ENCODE data around the gene SLC25A12.

The SLC25A12 gene

DNA sequence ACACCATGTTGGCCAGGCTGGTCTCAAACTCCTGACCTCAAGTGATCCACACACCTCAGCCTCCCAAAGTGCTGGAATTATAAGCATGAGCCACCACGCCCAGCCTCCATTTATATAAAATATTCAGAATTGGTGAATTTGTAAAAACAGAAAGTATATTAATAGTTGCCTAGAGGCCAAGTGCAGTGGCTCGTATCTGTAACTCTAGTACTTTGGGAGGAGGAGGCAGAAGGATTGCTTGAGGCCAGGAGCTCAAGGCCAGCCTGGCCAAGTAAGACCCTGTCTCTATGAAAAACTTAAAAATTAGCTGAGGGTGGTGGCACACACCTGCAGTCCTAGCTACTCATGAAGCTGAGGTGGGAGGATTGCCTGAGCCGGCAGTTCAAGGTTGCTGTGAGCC is 89.6 kb downstream of the SLC25A12 start:
- no peaks in the 10 kb centered on the region for H3K4me1 ChIP-seq (ENCODE audit: control insufficient read depth, insufficient read depth, low read length)
- H3K4me3 ChIP-seq (ENCODE audit: low read length), result no peak overlapping the region
- H3K27me3 ChIP-seq (ENCODE audit: control insufficient read depth, insufficient read depth, low read length), result no peaks in the 10 kb centered on the region
- no peak overlapping the region for H3K4me2 ChIP-seq (ENCODE audit: low read length)
- no peaks in the 10 kb centered on the region for H3K9me3 ChIP-seq (replicated peaks; ENCODE audit: low read length)
- no peak overlapping the region for H3K9ac ChIP-seq (ENCODE audit: low read depth, low read length)
- H3K36me3 ChIP-seq (ENCODE audit: insufficient read depth, low read length), result peaks cover 3% of the 10 kb centered on the region

- no peak overlapping the region for H3K4me2 ChIP-seq (ENCODE audit: low read length)
- H3K9me3 ChIP-seq (replicated peaks; ENCODE audit: low read length), result no peaks in the 10 kb centered on the region
- no peak overlapping the region for H3K9ac ChIP-seq (ENCODE audit: low read depth, low read length)
- peaks cover 3% of the 10 kb centered on the region for H3K36me3 ChIP-seq (ENCODE audit: insufficient read depth, low read length)
- no peak overlapping the region for H3K4me3 ChIP-seq (ENCODE audit: low read length)
- peaks cover 4% of the 10 kb centered on the region for H3K4me1 ChIP-seq (ENCODE audit: control insufficient read depth, insufficient read depth, low read length)
- H3K27me3 ChIP-seq (ENCODE audit: control insufficient read depth, insufficient read depth, low read length), result no peaks in the 10 kb centered on the region
Observed at GRCh38 chr2:171803757-171804156, 90.3 kb downstream of the SLC25A12 start.

DNA sequence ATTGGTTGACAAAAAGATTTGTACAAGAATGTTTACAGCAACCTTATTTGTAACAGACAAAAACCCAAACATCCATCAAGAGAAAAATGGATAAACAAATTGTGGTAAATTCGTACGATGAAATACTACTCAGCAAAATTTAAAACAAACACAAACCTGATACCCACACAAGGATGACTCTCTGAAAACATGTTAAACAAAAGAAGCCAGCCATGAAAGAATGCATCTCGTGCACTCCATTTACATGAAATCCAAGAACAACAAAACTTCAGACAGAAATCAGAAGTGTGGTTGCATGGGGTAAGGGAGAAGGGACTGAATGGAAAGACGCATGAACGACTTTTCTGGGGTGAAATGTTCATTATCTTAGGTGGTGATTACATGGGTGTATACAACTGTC is 93.4 kb downstream of the SLC25A12 start:
- Histone ChIP-seq H3K4me2 (ENCODE audit: low read length) (no peak overlapping the region), H3K4me3 (ENCODE audit: low read length) (no peak overlapping the region), H3K36me3 (ENCODE audit: insufficient read depth, low read length) (no peaks in the 10 kb centered on the region), H3K9me3 (replicated peaks; ENCODE audit: low read length) (no peaks in the 10 kb centered on the region), H3K27me3 (ENCODE audit: control insufficient read depth, insufficient read depth, low read length) (no peaks in the 10 kb centered on the region), H3K9ac (ENCODE audit: low read depth, low read length) (no peak overlapping the region), H3K4me1 (ENCODE audit: control insufficient read depth, insufficient read depth, low read length) (peaks cover 16% of the 10 kb centered on the region)

GRCh38 chr2:171798156-171798820 is 95.8 kb downstream of the SLC25A12 start:
- Histone ChIP-seq H3K27me3 (ENCODE audit: control insufficient read depth, insufficient read depth, low read length) (no peaks in the 10 kb centered on the region), H3K9me3 (replicated peaks; ENCODE audit: low read length) (no peaks in the 10 kb centered on the region), H3K9ac (ENCODE audit: low read depth, low read length) (peak overlapping the region; percentile 41)

GRCh38 chr2:171794918-171795317 is 99.1 kb downstream of the SLC25A12 start:
- Histone ChIP-seq H3K4me1 (ENCODE audit: control insufficient read depth, insufficient read depth, low read length) (peaks cover 16% of the 10 kb centered on the region), H3K4me3 (ENCODE audit: low read length) (no peak overlapping the region), H3K9me3 (replicated peaks; ENCODE audit: low read length) (no peaks in the 10 kb centered on the region), H3K9ac (ENCODE audit: low read depth, low read length) (no peak overlapping the region), H3K36me3 (ENCODE audit: insufficient read depth, low read length) (peaks cover 14% of the 10 kb centered on the region), H3K4me2 (ENCODE audit: low read length) (no peak overlapping the region), H3K27me3 (ENCODE audit: control insufficient read depth, insufficient read depth, low read length) (no peaks in the 10 kb centered on the region)

More at GRCh38 chr2:171798156-171798820, 95.8 kb downstream of the SLC25A12 start:
- peak overlapping the region; percentile 49 for H3K4me2 ChIP-seq (ENCODE audit: low read length)
- H3K4me3 ChIP-seq (ENCODE audit: low read length), result no peak overlapping the region
- H3K4me1 ChIP-seq (ENCODE audit: control insufficient read depth, insufficient read depth, low read length), result peaks cover 16% of the 10 kb centered on the region
- no peaks in the 10 kb centered on the region for H3K36me3 ChIP-seq (ENCODE audit: insufficient read depth, low read length)

DNA sequence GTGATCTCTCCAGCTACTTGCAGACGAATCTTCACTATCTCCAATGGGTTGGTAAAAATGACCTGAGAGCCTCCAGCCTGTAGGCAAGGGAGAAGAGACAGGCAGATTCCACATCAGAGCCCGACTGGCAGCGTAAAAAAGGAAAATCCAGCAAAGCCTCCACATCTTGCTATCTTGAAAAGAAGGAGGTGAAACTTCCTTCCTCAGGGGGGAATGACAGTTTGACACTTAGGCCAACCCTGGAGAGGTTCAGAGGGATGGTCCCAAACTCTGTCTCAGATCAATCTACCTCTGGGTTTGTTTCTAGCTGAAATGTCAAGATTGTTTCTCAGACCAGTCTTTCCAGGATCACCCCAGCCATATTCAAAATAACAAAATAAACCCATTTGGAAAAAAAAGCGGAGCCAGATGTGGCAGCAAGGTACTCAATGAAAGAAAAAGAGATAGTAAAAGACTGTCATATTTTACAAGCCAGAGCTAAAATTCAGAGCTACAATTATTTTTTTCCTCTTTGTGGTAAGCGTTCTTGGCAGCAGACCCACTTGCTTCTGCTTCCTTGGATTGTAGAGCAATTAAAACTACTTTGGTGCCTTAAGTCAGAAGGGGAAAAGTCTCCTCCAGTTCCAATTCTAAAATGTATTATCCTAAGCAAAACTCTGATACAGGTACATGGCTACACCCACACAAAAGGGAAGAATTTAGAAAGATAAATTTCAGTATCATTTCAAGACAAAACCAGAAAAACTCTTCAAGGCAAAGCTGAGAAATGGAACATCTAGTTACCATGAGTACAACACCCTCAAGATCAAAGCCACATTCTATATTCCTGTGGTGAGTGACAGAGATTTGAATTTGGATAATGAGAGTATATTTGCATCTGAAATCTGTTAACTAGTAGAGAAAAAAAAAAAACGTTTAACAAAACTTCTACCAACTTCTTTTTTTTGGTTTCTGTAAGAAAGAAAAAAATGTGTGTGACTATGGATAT is 100.1 kb downstream of the SLC25A12 start:
- peaks cover 15% of the 10 kb centered on the region for H3K36me3 ChIP-seq (ENCODE audit: insufficient read depth, low read length)
- H3K4me3 ChIP-seq (ENCODE audit: low read length), result no peak overlapping the region
- H3K9ac ChIP-seq (ENCODE audit: low read depth, low read length), result no peak overlapping the region
- H3K27me3 ChIP-seq (ENCODE audit: control insufficient read depth, insufficient read depth, low read length), result no peaks in the 10 kb centered on the region
- no peak overlapping the region for H3K4me2 ChIP-seq (ENCODE audit: low read length)
- no peaks in the 10 kb centered on the region for H3K9me3 ChIP-seq (replicated peaks; ENCODE audit: low read length)
- H3K4me1 ChIP-seq (ENCODE audit: control insufficient read depth, insufficient read depth, low read length), result peaks cover 14% of the 10 kb centered on the region

GRCh38 chr2:171792886-171793580 is 101.0 kb downstream of the SLC25A12 start:
- Histone ChIP-seq H3K4me2 (ENCODE audit: low read length) (no peak overlapping the region), H3K9ac (ENCODE audit: low read depth, low read length) (no peak overlapping the region), H3K4me3 (ENCODE audit: low read length) (no peak overlapping the region), H3K4me1 (ENCODE audit: control insufficient read depth, insufficient read depth, low read length) (peaks cover 5% of the 10 kb centered on the region), H3K27me3 (ENCODE audit: control insufficient read depth, insufficient read depth, low read length) (no peaks in the 10 kb centered on the region), H3K36me3 (ENCODE audit: insufficient read depth, low read length) (peaks cover 18% of the 10 kb centered on the region), H3K9me3 (replicated peaks; ENCODE audit: low read length) (no peaks in the 10 kb centered on the region)

DNA sequence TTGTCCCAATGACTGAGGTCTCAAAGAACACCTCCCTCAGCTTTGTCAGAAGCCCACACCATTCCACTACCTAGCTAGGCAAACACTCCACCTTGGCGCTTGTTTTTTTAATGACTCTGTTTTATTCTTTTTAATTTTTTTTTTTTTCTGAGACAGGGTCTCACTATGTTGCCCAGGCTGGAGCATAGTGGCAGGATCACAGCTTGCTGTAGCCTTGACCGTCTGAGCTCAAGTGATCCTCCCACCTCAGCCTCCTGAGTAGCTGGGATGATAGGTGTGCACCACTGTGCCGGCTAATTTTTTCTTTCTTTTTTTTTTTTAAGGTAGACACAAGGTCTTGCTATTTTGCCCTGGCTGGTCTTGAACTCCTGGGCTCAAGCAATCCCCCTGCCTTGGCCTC is 101.9 kb downstream of the SLC25A12 start:
- H3K9ac ChIP-seq (ENCODE audit: low read depth, low read length), result no peak overlapping the region
- H3K4me3 ChIP-seq (ENCODE audit: low read length), result no peak overlapping the region
- H3K9me3 ChIP-seq (replicated peaks; ENCODE audit: low read length), result no peaks in the 10 kb centered on the region
- peaks cover 24% of the 10 kb centered on the region for H3K36me3 ChIP-seq (ENCODE audit: insufficient read depth, low read length)
- no peak overlapping the region for H3K4me2 ChIP-seq (ENCODE audit: low read length)
- no peaks in the 10 kb centered on the region for H3K27me3 ChIP-seq (ENCODE audit: control insufficient read depth, insufficient read depth, low read length)
- H3K4me1 ChIP-seq (ENCODE audit: control insufficient read depth, insufficient read depth, low read length), result no peaks in the 10 kb centered on the region

DNA sequence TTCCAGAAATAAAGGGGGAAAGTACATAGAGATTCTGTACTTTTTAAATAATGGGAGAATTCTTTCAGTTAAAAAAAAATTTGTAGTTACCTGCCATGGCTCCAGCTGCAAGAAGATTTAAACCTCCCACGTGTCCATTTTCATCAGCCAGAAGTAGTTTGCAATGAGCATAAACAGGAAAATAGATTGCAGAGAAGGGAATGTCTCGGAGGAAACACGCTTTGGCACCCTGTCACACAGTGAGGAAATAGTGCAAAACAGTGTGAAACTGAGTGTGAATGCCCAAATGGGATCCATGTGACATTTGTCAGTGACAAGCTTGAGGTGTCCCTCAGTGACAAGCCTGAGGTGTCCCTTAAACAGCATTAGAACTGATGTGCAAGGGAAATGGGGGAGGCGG is 102.7 kb downstream of the SLC25A12 start:
- Histone ChIP-seq H3K4me3 (ENCODE audit: low read length) (no peak overlapping the region), H3K36me3 (ENCODE audit: insufficient read depth, low read length) (peaks cover 28% of the 10 kb centered on the region), H3K27me3 (ENCODE audit: control insufficient read depth, insufficient read depth, low read length) (no peaks in the 10 kb centered on the region), H3K9ac (ENCODE audit: low read depth, low read length) (no peak overlapping the region), H3K4me1 (ENCODE audit: control insufficient read depth, insufficient read depth, low read length) (no peaks in the 10 kb centered on the region), H3K9me3 (replicated peaks; ENCODE audit: low read length) (no peaks in the 10 kb centered on the region), H3K4me2 (ENCODE audit: low read length) (no peak overlapping the region)

- Histone ChIP-seq H3K4me2 (ENCODE audit: low read length) (no peak overlapping the region), H3K9me3 (replicated peaks; ENCODE audit: low read length) (no peaks in the 10 kb centered on the region), H3K36me3 (ENCODE audit: insufficient read depth, low read length) (peaks cover 32% of the 10 kb centered on the region), H3K4me1 (ENCODE audit: control insufficient read depth, insufficient read depth, low read length) (no peaks in the 10 kb centered on the region), H3K27me3 (ENCODE audit: control insufficient read depth, insufficient read depth, low read length) (no peaks in the 10 kb centered on the region), H3K4me3 (ENCODE audit: low read length) (no peak overlapping the region), H3K9ac (ENCODE audit: low read depth, low read length) (no peak overlapping the region)
Observed at GRCh38 chr2:171789956-171790355, 104.1 kb downstream of the SLC25A12 start.

DNA sequence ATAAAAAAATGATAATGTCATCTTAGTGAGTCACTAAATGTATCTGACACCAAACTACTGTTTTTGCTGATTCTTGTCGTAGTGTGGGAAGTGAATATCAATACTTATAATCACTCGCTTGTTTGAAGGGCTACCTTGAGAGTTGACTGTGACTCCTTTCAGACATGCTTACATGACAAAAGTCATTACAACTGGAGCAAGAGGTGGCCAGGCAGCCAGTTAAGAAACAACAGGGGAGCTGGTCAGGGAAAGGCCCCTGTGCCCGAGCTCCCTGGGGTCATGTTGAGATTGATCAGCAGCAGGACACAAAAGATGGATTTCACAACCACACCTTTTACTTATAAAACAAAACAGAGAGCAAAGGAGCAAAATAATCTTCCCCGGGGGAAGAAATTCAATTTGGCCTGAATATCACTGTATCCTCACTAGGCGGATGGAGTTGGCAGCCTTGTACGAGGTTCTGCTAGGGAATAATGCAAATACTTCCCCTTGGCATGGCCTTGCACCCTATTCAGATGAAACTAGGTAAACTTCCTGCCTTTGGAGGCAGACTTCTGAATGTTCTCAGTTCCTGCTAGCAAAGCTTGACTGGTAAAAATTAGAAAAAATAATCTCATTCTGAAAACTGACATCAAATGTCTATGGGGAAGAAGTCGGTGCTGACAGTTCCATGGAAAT is 105.6 kb downstream of the SLC25A12 start:
- Histone ChIP-seq H3K4me3 (ENCODE audit: low read length) (no peak overlapping the region), H3K27me3 (ENCODE audit: control insufficient read depth, insufficient read depth, low read length) (no peaks in the 10 kb centered on the region), H3K4me2 (ENCODE audit: low read length) (no peak overlapping the region), H3K9me3 (replicated peaks; ENCODE audit: low read length) (no peaks in the 10 kb centered on the region), H3K36me3 (ENCODE audit: insufficient read depth, low read length) (peaks cover 38% of the 10 kb centered on the region), H3K9ac (ENCODE audit: low read depth, low read length) (no peak overlapping the region), H3K4me1 (ENCODE audit: control insufficient read depth, insufficient read depth, low read length) (no peaks in the 10 kb centered on the region)
